EH (cell line): ENCODE data around the gene MED31.
"Not testable (repeated sequence)": the region's sequence is repeated elsewhere in the genome, so short reads cannot be mapped to it uniquely, and the experiment has no call there.

Source experiments
- DNase-seq: peaks from one replicate; pipeline ENCODE4 v3.0.0-alpha.2; 2015; ENCODE audit warnings: low read depth

The MED31 gene

GRCh38 chr17:6677158-6677831 is 25.9 kb upstream of the MED31 start:
- peak; percentile 67 for DNase-seq

- no peak for DNase-seq
These were observed 25.4 kb upstream of the MED31 start for GRCh38 chr17:6676802-6677157.

- no peak for DNase-seq
These were observed 23.9 kb upstream of the MED31 start for GRCh38 chr17:6675201-6675825.

- DNase-seq: no peak
These were observed 23.2 kb upstream of the MED31 start for GRCh38 chr17:6674586-6674985.

- DNase-seq: no peak
These were observed 20.0 kb upstream of the MED31 start for GRCh38 chr17:6671431-6671830.

- DNase-seq: no peak
These were observed 19.6 kb upstream of the MED31 start for GRCh38 chr17:6670999-6671398.

GRCh38 chr17:6670571-6670970 is 19.2 kb upstream of the MED31 start:
- DNase-seq: no peak

GRCh38 chr17:6669479-6670212 is 18.2 kb upstream of the MED31 start:
- no peak for DNase-seq

GRCh38 chr17:6668727-6669425 is 17.5 kb upstream of the MED31 start:
- no peak for DNase-seq

- no peak for DNase-seq
These were observed 16.8 kb upstream of the MED31 start for GRCh38 chr17:6668219-6668618.

GRCh38 chr17:6667516-6667915 is 16.1 kb upstream of the MED31 start:
- no peak for DNase-seq

- no peak for DNase-seq
These were observed 15.2 kb upstream of the MED31 start for GRCh38 chr17:6666557-6666956.

- DNase-seq: peak; percentile 82
These were observed 14.7 kb upstream of the MED31 start for GRCh38 chr17:6666077-6666521.

GRCh38 chr17:6663200-6663599 is 11.8 kb upstream of the MED31 start:
- not testable (repeated sequence) for DNase-seq

- DNase-seq: no peak
These were observed 10.1 kb upstream of the MED31 start for GRCh38 chr17:6661464-6661848.

GRCh38 chr17:6660805-6661463 is 9.5 kb upstream of the MED31 start:
- DNase-seq: no peak

GRCh38 chr17:6660101-6660500 is 8.7 kb upstream of the MED31 start:
- no peak for DNase-seq

- DNase-seq: not testable (repeated sequence)
These were observed 7.0 kb upstream of the MED31 start for GRCh38 chr17:6658411-6658810.

- DNase-seq: no peak
These were observed 6.4 kb upstream of the MED31 start for GRCh38 chr17:6657633-6658287.

GRCh38 chr17:6656797-6657632 is 5.6 kb upstream of the MED31 start:
- not testable (repeated sequence) for DNase-seq
